MCF 10A (cell line): ENCODE measurements around the gene COL16A1. TPM values are rescaled to one million over a fixed set of nuclear protein-coding genes. Genes with fewer than 3 reads are reported as not detected.

Experiments
- BruUV-seq: library from RNA; stranded (reverse); fragments of 400-500 nt; replicated peaks from 2 replicates; lab custom pipeline; 2021; lab: Mats Ljungman, UMichigan
- CTCF ChIA-PET: fragments of 300-600 bp; sonication (Branson Sonifier 250); formaldehyde crosslinking; extraction: SDS; loops from one replicate; lab custom pipeline; 2021; ENCODE audit warnings: antibody characterized with exemption, inconsistent platforms; lab: Yijun Ruan, JAX
- POLR2A ChIA-PET: fragments of 300-600, 350-650 bp; sonication (Branson Sonifier 250); formaldehyde crosslinking; extraction: SDS; loops from one replicate; lab custom pipeline; 2020; ENCODE audit warnings: antibody characterized with exemption, inconsistent platforms; lab: Yijun Ruan, JAX
- DNase-seq: peaks from one replicate; pipeline ENCODE4 v3.0.0-alpha.2; 2018; ENCODE audit not compliant: unreplicated experiment
- H3K27ac Mint-ChIP-seq: one replicate; pipeline ENCODE4 v1.8.0; 2022; ENCODE audit warnings: mild to moderate bottlenecking, low read depth, mixed read lengths; ENCODE audit not compliant: unreplicated experiment
- H3K27me3 Mint-ChIP-seq: one replicate; pipeline ENCODE4 v1.8.0; 2022; ENCODE audit warnings: mixed read lengths; ENCODE audit not compliant: insufficient read depth, unreplicated experiment
- H3K36me3 Mint-ChIP-seq: one replicate; pipeline ENCODE4 v1.8.0; 2022; ENCODE audit warnings: mild to moderate bottlenecking, moderate library complexity, mixed read lengths; ENCODE audit not compliant: insufficient read depth, unreplicated experiment
- H3K4me1 Mint-ChIP-seq: one replicate; pipeline ENCODE4 v1.8.0; 2022; ENCODE audit warnings: mixed read lengths; ENCODE audit not compliant: insufficient read depth, unreplicated experiment
- H3K4me3 Mint-ChIP-seq: one replicate; pipeline ENCODE4 v1.8.0; 2022; ENCODE audit warnings: mild to moderate bottlenecking, moderate library complexity, mixed read lengths; ENCODE audit not compliant: unreplicated experiment
- H3K9me3 Mint-ChIP-seq: one replicate; pipeline ENCODE4 v1.8.0; 2022; ENCODE audit warnings: mixed read lengths; ENCODE audit not compliant: unreplicated experiment
- CTCF ChIP-seq: fragments of 200-600 bp; IDR thresholded peaks from one replicate; pipeline ENCODE4 v1.8.0; 2022; ENCODE audit warnings: antibody characterized with exemption, mild to moderate bottlenecking; ENCODE audit not compliant: unreplicated experiment
- intact Hi-C: fragments of 100-400 bp; cut with micrococcal nuclease; formaldehyde crosslinking; loops from 2 replicates; pipeline ENCODE4 v1.14.1; 2022
- total RNA-seq: library from RNA; stranded (reverse); gene quantifications from 2 replicates; pipeline ENCODE4 v1.2.3, GENCODE V29; 2022

Gene COL16A1
- total RNA-seq, 1 experiment from 2014 or later: 42.1 TPM

GRCh38 chr1:31677401-31677800, 26.4 kb downstream of the COL16A1 start:
- peaks cover 15% of the 10 kb centered on the region for H3K36me3 Mint-ChIP-seq
- DNase-seq: no peak
- BruUV-seq: no TSS peak
- no peak for TF ChIP-seq CTCF
- no peaks in the 10 kb centered on the region for H3K27me3 Mint-ChIP-seq
- intact Hi-C loops: no loop called here
- no peak overlapping the region for H3K27ac Mint-ChIP-seq
- H3K4me1 Mint-ChIP-seq: no peaks in the 10 kb centered on the region
- POLR2A ChIA-PET: interaction anchor here (1.6 kb wide), 1 partner anchor 11 kb away, joined by 7 read pairs; no protein-coding TSS in a partner anchor
- H3K4me3 Mint-ChIP-seq: no peak overlapping the region
- CTCF ChIA-PET: interaction anchor here (0.9 to 1.3 kb wide), 2 partner anchors 16 to 111 kb away, joined by 3 to 4 read pairs; no protein-coding TSS in a partner anchor
- H3K9me3 Mint-ChIP-seq: no peaks in the 10 kb centered on the region

- H3K9me3 Mint-ChIP-seq: no peaks in the 10 kb centered on the region
- BruUV-seq: no TSS peak
- ChIA-PET POLR2A (interaction anchor here (0.6 to 1.4 kb wide), 4 partner anchors 11 to 76 kb away, joined by 3 to 4 read pairs (median 3); no protein-coding TSS in a partner anchor), CTCF (interaction anchor here (0.7 kb wide), 1 partner anchor 30 kb away, joined by 3 read pairs; no protein-coding TSS in a partner anchor)
- no peaks in the 10 kb centered on the region for H3K27me3 Mint-ChIP-seq
- no peak for TF ChIP-seq CTCF
- peaks cover 4% of the 10 kb centered on the region for H3K4me1 Mint-ChIP-seq
- H3K4me3 Mint-ChIP-seq: no peak overlapping the region
- peaks cover 21% of the 10 kb centered on the region for H3K36me3 Mint-ChIP-seq
- DNase-seq: no peak
- no peak overlapping the region for H3K27ac Mint-ChIP-seq
- intact Hi-C loops: no loop called here
These were observed 28.1 kb downstream of the COL16A1 start for GRCh38 chr1:31675756-31676155.

GRCh38 chr1:31675161-31675560, 28.7 kb downstream of the COL16A1 start:
- ChIA-PET POLR2A (interaction anchor here (0.6 to 1.4 kb wide), 5 partner anchors 12 to 550 kb away, joined by 3 to 4 read pairs (median 3); no protein-coding TSS in a partner anchor), CTCF (interaction anchor here (0.7 kb wide), 2 partner anchors 30 to 70 kb away, joined by 3 read pairs; no protein-coding TSS in a partner anchor)
- DNase-seq: no peak
- BruUV-seq: no TSS peak
- Mint-ChIP-seq H3K4me1 (peaks cover 9% of the 10 kb centered on the region), H3K4me3 (no peak overlapping the region), H3K36me3 (peaks cover 26% of the 10 kb centered on the region), H3K9me3 (no peaks in the 10 kb centered on the region), H3K27ac (no peak overlapping the region), H3K27me3 (no peaks in the 10 kb centered on the region)
- TF ChIP-seq CTCF: no peak
- intact Hi-C loops: no loop called here

- H3K9me3 Mint-ChIP-seq: no peaks in the 10 kb centered on the region
- BruUV-seq: no TSS peak
- ChIA-PET POLR2A (interaction anchor here (1.3 to 1.4 kb wide), 2 partner anchors 26 to 77 kb away, joined by 3 to 4 read pairs; no protein-coding TSS in a partner anchor), CTCF (interaction anchor here (0.7 kb wide), 1 partner anchor 71 kb away, joined by 3 read pairs; no protein-coding TSS in a partner anchor)
- no peak for DNase-seq
- peaks cover 15% of the 10 kb centered on the region for H3K4me1 Mint-ChIP-seq
- H3K27me3 Mint-ChIP-seq: no peaks in the 10 kb centered on the region
- H3K36me3 Mint-ChIP-seq: peaks cover 29% of the 10 kb centered on the region
- no peak for TF ChIP-seq CTCF
- no peak overlapping the region for H3K4me3 Mint-ChIP-seq
- intact Hi-C loops: no loop called here
- no peak overlapping the region for H3K27ac Mint-ChIP-seq
These were observed 29.2 kb downstream of the COL16A1 start for GRCh38 chr1:31674626-31675025.
